ENCODE measurements around the gene ELP2.

The ELP2 gene

DNA sequence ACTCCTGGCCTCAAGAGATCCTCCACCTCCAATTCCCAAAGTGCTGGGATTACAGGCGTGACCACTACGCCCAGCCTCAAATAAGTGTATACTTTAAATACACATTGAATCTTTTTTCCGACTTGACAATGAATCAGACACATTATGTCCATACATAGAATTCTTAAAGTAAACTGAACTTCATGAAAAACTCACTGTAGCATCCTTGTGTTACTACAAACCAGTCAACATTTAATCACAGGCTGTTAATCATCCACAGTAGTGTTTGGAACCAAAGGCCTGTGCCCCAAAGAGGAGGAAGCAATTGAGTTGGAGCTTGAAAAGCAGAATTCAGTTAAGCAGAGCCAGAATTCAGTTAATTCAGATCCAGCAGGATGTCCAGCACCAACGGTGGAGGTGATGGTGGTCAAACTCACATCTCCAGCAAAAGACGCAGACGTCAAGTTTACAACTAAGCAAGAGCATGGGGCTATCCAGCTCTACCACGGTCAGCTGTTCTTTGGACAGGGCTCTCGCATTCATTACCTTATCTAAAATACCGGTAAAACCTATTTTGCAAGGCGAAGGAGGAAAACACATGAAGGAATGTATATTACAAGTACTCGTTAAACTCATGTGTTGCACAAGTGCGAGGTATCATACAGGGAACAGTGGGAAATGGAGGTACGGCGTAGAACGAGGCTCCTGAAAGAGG, 1.7 kb upstream of the ELP2 start:
- peak; percentile 52 for DNase-seq

DNA sequence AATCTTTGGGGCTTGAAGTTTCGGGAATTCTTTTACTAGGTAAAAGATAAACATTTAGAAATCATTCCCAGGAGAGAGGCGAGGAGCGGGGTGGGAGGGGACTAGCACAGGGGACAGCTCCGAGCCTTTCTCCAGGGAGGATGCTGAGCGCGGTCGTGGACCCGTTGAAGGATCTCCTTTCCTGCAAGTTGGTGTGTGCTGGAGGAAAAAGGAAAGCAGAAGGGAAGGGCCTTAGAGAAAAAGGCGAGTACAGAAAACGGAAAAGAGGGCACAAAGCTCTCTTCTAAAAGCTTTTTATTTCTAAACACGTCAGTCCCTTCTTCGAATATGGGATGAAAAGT, 1.2 kb upstream of the ELP2 start:
- DNase-seq = peak; percentile 73

DNA sequence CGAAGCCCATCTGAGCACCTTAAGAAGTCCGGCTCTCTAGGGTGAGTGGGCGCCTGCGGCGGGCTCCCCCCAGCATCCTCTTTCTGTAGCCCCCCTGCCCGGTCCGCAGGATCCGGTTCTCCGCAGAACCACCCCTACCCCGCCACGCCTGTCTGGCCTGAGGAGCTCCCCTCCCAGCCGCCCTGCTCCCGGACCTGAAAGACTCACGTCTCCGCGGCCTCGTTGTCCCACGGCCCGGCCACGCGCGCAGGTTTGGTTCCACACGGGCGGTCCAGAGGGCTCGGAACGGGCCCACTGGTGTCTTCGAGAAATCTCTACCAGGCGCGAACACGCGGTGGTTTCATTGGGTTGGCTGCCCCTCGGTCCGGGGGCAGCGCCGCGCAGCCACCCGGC, 796 bp upstream of the ELP2 start:
- no peak for DNase-seq

DNA sequence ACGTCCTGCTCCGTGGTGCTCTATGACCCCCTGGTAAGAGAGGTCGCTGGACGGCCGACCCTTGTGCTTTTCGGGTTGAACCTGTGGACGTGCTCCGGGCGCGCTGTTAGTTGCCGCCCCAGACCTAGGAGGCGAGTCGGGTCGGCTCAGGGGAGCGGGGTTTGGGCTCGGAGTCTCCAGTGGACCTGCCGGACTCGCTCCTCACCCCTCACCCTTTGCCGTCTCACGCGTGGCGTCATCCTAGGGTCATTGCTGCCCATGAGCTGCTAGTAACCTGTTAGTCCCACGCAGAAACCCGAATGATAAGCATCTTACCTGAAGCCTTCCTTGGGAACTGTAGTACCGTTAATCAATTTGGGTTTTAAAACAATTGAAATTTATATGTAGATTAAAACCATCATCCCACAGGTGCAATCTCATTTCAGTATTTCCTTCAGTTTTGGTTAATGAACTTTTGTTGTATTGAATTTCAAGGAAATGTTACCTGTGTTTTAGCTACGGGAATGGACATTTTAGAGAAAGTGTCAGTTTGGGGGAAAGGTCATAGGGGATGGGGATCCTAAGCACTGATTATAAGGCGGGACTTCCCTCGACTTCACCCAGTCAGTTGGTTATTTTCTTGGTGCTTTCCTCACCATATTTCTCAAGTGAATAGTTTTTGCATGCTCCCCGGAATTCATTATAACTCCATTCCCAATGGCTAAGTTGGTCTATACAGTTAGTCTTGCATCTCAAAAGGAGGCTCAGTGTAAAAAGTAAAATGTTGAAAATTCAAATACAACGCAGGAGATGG, 536 bp downstream of the ELP2 start:
- no peak for DNase-seq

DNA sequence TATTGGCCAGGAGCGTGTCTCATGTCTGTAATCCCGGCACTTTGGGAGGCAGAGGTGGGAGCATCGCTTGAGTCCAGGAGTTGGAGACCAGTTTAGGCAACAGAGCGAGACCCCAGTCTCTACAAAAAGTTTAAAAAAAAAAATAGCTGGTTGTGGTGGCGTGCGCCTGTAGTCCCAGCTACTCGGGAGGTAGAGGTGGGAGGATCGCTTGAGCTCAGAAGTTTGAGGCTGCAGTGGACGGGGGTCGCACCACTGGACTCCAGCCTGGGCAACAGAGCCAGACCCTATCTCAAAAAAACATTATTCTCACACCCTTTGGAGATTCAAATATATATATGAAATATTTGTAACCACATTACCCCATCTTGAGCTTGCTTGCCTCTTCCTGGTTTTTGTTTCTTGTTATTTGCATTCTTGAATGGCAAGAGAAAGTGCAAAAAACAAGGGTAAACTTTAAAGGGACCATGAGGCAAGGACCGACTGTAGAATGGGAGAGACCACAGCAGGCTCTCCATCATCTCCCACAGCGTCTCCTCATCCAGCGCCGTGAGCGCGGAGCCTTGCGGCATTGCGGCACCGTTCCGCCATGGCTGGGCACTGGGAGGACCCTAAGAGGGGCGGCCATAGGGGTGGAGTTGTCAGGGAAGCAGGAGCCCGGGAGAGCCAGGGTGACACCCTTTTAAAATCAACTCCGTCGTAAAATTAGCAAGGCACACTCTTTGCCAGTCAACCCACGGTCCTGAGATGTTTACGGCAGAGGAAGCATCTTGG, 1.4 kb downstream of the ELP2 start:
- no peak for DNase-seq

DNA sequence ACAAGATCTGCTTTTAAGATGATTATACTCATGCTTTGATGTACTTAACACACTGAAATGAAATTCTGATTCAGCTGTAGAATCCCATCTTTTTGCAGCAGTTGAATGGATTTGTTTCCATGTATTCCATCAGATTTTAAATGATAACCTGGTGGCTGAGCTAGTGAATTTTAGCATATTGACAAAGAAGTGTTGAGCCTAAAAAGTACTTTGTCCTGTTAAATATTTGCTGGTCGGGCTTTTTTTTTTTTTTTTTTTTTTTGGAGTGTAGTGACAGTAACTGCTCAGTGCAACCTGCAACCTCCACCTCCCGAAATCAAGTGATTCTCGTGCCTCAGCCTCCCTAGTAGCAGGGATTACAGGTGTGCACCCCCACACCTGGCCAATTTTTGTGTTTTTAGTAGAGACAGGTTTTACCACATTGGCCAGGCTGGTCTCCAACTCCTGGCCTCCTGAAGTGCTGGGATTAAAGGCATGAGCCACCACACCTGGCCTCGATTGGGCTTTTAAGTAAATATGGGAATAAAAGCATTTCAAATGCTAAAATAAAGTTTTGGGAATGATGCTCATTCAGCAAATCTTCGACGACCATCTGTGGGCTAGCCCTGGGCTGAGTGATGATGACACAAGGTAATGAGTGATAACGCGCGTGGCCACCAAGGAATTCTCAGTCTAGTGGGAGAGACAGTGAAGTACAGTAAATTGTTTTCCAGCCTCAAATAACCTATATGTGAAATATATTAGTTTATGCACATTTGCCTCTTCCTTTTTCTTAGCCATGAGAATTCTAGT, 2.2 kb downstream of the ELP2 start:
- DNase-seq = no peak

DNA sequence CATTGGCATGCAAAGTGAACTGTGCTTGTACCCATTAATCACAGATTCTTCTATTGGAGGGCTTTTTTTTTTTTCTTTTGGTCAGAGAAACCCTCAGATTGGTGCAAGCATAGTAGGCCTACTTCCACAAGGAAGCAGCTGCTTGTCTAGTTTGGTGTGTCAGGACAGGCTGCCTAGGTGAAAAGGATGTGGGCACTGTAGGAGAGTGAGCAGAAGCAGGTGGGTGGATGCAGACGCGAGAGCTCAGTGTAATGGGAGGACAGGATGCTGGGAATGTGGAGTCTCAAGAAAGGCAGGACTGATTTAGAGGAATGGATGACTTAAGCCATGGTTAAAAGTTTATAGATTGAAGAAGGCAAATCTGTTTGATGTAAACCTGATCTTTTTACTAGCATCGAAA, 3.1 kb downstream of the ELP2 start:
- DNase-seq = no peak

DNA sequence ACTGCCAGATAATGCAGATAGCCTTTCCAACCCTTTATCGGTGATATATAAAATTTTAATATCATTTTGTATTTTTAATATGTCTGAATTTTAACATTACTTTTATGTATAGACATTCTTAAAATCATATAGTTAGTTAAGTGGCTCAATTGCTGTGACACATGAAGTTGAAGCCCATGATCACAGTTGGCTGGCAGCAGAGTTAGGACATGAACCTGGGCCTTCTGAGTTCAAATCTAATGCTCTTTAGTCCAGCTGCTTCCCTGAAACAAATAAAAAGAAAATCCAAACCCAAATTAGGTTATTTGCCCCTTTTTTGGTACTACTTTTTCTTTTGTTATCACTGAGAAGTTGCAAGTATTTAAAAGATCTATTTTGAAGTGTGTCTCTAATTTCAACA, 5.6 kb downstream of the ELP2 start:
- DNase-seq = no peak

DNA sequence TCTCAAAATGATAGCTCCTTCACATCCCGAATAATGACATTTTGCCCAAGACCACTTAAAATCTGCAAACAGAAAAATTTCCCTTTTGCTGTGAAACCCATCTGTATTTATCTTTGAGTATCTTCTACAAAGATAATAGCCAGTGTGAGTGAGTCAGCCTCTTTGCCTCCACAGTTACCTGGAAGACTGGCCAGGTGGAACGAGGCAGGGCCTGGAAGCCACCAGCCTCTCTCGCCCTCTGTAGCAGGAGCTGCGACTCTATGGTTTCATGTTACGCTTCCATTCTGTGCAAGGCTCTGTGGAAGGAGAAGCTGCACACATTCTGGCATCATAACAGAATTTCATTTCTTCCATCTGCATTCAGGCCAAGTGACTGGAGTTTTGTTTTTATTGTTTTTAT, 9.5 kb downstream of the ELP2 start:
- DNase-seq = no peak

DNA sequence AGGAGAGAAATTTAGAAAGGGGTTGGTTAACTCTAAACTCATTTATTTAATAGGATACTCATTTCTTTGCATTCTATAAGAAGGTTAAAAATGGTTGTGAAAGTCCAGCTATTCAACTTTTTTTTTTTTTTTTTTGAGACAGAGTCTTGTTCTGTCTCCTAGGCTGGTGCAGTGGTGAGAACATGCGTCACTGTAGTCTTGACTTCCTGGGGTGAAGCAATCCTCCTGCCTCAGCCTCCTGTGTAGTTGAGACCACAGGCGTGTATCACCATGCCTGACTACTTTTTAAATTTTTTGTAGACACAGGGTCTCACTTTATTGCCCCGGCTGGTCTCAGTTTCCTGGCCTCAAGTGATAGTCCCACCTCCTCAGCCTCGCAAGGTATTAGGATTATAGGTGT, 11.9 kb downstream of the ELP2 start:
- DNase-seq = no peak

DNA sequence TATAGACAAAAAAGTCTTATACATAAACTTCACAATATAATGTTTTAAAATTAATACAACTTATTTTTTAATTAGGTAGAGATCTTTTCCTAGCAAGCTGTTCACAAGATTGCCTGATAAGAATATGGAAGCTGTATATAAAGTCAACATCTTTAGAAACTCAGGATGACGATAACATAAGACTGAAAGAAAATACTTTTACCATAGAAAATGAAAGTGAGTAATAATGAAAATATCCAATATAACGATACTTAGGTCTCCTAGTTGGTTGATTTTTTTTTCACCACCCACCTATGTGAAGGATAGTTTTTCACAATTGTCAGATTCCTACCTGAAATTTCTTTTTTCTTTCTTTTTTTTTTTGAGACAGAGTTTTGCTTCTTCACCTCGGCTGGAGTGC, 13.1 kb downstream of the ELP2 start:
- DNase-seq = no peak

DNA sequence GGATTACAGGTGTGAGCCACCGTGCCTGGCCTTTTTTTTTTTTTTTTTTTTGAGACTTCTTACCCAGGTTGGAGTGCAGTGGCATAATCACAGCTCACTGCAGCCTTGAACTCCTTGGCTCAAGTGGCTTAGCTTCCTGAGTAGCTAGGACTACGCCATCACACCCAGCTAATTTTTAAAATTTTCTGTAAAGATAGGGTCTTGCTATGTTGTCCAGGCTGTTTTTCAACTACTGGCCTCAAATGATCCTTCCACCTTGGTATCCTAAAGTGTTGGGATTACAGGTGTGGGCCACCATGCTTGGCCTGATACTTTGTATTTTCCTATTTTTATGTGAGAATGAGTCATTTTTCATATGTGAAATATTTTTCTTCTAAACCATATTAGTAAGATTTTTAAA, 13.7 kb downstream of the ELP2 start:
- DNase-seq = no peak

DNA sequence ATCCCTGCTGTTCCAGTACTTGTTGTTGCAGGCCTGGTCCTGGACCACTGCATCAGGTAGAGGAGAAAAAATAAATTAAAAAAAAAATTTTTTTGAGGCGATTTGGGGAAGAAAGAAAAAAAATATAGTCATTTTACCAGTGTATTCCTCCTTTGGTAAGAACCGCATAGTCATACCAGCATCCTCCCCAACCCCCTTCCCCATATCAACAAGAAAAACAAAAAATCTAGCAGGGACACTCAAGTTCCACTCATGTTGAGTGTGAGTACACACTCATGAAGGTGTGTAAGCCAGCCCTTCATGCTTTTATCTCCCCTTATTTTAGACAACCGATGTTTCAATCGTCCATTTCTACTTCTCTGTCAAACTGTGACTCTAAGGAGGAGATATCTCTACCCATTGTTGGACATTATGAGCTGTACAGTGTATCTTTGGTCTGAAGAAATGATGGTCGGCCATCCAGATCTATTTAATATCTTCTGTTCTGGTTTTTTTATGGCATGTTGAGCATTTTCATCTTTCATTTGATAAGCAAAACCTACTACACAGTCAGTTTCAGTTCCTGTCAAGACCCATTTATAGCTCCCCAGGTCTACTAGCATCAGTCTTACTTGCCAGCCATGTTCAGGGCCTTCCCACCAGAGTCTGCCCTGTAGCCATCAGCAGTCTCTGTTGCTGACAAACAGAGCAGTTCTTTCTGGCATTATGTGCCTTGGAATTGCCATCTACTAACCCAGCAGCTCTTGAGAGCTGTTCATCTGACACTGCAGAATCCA, 20.0 kb downstream of the ELP2 start:
- no peak for DNase-seq

DNA sequence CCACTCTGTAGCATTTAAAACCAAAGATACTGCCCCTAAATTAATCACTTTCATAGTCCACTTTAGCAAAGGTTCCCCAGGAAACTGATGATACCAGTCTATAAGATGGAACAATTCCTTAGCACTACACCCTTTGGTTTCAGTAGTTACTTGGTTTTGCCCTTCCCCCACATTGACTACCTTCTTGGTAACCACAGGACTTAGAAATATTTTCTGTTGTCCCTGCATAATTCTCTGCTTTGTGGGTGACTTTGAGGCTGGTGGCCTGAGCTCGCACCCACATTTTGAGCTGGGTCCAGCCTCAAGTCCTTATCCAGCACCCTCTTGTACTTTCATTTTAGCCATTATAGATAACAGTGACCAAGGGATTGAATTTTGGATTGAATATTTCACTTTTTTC, 23.1 kb downstream of the ELP2 start:
- DNase-seq = no peak

DNA sequence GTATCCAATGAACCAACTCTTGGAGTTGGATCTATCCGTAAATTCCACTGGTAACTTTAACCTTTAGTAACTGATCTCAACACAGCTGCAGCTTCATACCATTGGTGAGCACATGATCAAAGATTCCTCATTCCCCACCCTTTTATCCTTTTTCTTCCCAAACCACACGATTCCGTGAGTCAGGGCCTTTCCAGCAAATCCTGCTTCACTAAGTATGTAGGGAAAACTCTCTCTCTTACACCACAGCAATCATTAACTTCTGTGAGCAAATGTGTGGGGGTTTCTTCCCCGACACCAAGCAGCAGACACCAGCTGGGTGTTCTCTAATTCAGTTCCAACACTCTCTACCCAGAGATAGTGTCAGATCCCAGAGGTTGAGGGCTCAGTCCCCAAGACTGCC, 23.5 kb downstream of the ELP2 start:
- no peak for DNase-seq

DNA sequence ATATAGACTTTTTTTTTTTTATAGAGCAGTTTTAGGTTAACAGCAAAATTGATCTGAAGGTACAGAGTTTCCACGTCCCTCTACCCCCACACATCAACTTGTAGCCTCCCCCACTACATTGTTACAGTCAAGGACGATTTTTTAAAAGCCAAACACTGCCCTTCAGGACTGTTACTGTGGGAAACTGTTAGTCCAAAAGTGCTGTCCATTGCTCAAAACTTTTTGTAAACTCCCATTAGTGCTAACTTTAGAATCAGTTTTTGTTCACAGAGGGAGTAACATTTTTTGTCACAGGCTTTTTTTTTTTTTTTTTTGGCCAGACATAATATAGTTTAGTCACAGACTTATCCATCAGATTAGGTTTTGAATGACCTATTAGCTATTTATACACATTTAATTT, 24.1 kb downstream of the ELP2 start:
- DNase-seq = no peak

DNA sequence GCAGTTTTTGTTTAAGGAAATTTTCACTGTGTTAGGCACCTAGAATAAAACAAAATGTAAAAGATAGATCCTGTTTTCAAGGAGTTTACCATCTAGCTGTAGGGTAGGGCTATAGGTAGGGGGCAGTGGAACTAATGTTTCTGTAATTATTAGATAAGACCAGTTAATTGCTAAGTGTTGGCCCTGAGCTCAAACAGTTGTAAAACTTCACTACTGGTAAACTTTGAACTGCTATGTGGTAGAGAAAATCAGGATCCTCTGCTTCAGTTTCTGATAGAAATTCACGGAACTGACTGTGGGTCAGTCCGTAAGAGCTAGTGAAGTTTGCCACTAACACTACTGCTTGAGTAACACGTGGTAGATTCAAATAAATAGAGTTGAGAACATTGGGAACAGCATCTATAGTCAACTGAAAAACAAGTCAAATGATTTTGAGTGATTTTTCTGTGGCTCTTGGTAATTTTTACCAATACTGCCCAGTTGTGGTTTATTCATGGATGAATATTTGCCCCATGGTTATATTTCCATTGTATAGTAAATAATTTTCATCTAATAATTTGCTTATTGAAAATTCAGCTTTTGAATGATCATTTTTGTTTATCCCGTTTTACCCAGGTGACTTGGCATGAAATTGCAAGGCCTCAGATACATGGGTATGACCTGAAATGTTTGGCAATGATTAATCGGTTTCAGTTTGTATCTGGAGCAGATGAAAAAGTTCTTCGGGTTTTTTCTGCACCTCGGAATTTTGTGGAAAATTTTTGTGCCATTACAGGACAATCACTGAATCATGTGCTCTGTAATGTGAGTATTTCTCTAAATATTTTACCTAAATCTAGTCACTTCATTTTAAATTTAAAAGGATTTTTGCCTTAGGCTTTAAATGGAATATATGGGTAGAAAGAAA, 26.4 kb downstream of the ELP2 start:
- DNase-seq = no peak

DNA sequence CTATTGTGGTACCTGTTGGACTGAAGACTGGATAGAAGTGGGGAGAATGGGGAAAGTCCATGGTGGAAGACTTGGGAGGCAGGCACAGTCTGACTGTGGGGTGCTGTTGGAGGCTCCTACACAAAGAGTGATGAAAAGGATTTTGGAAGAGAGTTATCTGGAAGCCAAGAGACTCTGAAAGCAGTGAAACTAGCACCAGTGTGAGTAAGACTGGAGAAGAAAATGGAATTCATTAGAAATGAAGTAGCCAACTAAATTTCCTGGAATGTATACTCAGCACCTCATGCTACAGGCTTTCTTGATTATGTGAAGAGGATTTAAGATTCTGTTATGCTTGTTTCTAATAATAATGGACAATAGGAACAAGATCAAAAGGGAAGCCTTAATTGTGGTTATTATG, 27.7 kb downstream of the ELP2 start:
- no peak for DNase-seq

DNA sequence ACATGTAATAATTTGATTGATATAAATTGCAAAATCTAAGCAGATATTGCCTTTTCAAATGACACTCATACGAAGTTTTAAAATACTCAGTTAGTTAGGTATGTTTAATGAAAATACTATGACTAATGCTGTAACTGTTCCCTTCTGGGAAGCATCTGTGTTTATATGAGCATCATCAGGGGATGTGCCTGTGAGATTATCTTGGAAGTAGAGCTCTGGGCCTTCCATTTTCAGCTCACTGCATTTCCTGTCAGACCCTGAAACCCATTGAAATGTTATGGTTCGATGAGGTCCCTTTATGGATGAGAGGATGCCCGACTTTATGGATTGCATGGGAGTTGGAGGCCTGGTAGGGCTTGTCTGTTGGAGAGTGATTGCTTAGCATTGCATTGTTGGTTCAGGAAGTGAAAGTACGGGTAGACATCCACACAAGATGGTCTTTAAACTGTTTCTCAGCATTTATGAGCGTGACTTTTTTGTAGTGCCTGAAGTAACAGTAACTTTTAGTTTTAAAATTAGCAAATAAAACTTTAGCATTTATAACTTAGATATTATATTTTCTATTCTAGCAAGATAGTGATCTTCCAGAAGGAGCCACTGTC, 28.7 kb downstream of the ELP2 start:
- no peak for DNase-seq

DNA sequence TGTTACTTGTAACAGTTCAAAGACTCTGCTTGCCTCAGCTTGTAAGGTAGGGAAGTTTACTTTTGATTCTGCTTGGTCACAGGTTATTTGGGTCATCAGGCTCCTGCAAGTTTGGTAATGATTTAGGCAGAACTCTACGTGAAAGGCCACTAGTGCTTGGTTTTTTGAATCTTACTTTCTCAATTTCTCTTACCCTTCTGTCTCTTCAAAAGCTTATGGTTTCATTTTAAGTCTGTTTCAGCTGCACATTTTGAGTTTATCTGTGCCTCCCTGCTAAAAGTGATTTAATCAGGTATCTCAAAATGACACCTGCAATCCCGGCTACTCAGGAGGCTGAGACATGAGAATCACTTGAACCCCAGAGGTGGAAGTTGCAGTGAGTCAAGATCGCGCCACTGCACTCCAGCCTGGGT, 31.3 kb downstream of the ELP2 start:
- no peak for DNase-seq

DNA sequence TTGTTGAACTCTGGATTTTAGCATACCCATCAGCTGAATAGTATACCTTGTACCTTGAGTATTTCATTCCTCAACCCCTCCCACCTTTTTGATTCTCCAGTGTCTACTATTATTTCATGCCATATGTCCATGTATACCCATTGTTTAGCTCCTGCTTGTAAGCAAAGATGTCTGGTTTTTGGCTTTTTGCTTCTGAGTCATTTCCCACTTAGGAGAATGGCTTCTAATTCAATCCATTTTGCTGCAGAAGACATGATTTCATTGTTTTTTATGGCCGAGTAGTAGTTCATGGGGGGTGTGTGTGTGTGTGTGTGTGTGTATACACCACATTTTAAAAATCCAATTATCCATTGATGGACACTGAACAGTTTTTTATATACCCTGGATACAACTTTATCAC, 33.3 kb downstream of the ELP2 start:
- no peak for DNase-seq

Measured in eye (tissue), 1 donor.